Natural killer cell treated with Interleukin-12 subunit alpha and Interleukin-12 subunit beta and Interleukin-15 and Interleukin-18, amount 100 ng/mL, for 72 hours (primary cell): ENCODE results near the gene NCAM1. TPM values are rescaled to one million over a fixed set of nuclear protein-coding genes. Genes with fewer than 3 reads are reported as not detected.
A peak's percentile ranks its signal among the peaks of the same experiment; 100 is the strongest.
"Not testable (repeated sequence)": the region's sequence is repeated elsewhere in the genome, so short reads cannot be mapped to it uniquely, and the experiment has no call there.

Source experiments
- ATAC-seq, 2 donors: fragments of 150-1000 bp; cut with Tn5 transposase in 1 of 2; sonication (Bioruptor Pico), chemical (Tn5 transposase) in 1 of 2; 2 replicates each; pipeline ENCODE4 v1.10.0; 2021
- DNase-seq: peaks from one replicate; pipeline ENCODE4 v3.0.0; 2022; ENCODE audit warnings: low spot score
- H3K27ac Mint-ChIP-seq, 2 donors: 1 replicate in 1 of 2; 2 replicates in 1 of 2; pipeline ENCODE4 v1.8.0; 2022; ENCODE audit warnings: mixed read lengths in 2 of 2, mild to moderate bottlenecking in 1 of 2, moderate library complexity in 1 of 2
- H3K27me3 Mint-ChIP-seq, 2 donors: 1 replicate in 1 of 2; 2 replicates in 1 of 2; pipeline ENCODE4 v1.8.0; 2022; ENCODE audit warnings: mixed read lengths in 2 of 2
- H3K36me3 Mint-ChIP-seq: one replicate; pipeline ENCODE4 v1.8.0; 2022; ENCODE audit warnings: mixed read lengths
- H3K4me1 Mint-ChIP-seq, 2 donors: 1 replicate in 1 of 2; 2 replicates in 1 of 2; pipeline ENCODE4 v1.8.0; 2022; ENCODE audit warnings: low read depth in 2 of 2, mixed read lengths in 2 of 2, mild to moderate bottlenecking in 1 of 2
- H3K4me3 Mint-ChIP-seq: one replicate; pipeline ENCODE4 v1.8.0; 2022; ENCODE audit warnings: mixed read lengths
- H3K9me3 Mint-ChIP-seq: 2 replicates; pipeline ENCODE4 v1.8.0; 2022; ENCODE audit warnings: mixed read lengths
- total RNA-seq, 2 donors: library from RNA; stranded (reverse); gene quantifications; one replicate each; pipeline ENCODE4 v1.2.3, GENCODE V29; 2022

The NCAM1 gene
- total RNA-seq, 2 donors from 2014 or later: 54.2 to 65.7 TPM

DNA sequence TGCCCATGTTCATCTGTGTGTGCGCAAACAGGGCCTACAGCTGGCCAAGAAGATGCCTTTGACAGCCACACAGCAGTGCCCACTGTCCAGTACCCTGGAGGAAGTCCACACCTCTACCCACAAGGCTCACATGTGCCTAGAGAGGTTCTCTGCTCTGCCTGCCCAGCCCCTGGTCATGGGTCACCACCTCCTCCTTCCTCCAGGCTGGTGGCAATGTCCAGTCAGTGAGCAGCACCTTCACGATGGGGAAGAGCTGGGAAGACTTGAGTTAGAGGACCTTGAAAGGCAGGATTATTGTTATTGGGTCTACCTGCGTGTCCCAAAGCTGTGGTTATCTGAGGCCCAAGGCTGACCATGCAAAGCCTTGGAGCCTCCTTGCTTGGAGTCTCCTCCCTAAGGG, 324.8 kb downstream of the NCAM1 start:
- H3K4me3 Mint-ChIP-seq: no peak overlapping the region
- H3K27ac Mint-ChIP-seq: no peak overlapping the region
- no peak for DNase-seq
- H3K4me1 Mint-ChIP-seq: peaks cover 0 to 5% of the 10 kb centered on the region in 2 donors
- peaks cover 4 to 7% of the 10 kb centered on the region in 2 donors for H3K27me3 Mint-ChIP-seq
- H3K36me3 Mint-ChIP-seq: no peaks in the 10 kb centered on the region
- no peaks in the 10 kb centered on the region for H3K9me3 Mint-ChIP-seq
- ATAC-seq: no peak

DNA sequence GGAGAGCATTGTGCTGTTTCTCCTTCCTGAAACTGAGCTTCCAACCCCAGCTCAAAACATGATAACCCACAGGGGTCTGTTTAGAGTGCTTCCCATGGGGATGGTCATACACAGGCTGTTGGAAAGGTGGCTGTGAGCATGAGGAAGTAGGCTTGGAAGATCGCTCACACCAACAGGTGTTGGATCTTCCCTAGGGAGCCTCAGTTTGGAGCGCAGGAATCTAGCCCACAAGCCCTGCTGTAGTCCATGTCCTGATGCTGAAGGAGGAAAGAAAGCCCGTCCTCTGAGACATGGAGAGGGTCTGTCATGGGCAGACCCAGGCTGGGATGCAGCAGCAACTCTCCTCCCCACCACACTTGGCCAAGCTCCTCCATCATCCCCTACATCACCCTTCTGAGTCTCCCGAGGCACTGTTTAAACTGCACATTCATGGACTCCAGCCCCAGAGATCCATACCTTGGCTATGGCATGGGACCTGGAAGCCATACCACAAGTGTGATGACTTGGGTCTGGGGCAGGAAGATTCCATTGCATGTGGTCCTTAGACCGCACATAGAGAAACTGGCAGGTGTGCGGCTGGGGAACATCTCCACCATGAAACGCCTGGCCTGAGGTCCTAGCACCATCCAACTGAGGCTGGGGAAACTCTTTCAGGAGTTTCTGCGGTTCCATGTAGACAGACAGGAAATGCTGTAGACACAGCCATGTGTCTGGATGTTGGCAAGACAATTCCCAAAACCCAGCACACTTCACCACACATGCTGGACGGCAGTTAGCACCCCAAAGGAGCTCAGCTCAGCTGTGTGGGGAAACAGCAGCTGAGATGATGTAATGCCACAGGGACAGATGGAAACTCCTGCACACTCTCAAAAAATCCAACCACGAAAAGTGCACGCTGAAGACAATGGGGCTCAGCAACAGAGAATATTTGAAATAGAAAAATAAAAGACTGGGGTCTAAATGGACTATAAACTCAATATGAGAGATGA, 325.6 kb downstream of the NCAM1 start:
- peaks cover 0 to 5% of the 10 kb centered on the region in 2 donors for H3K4me1 Mint-ChIP-seq
- H3K27ac Mint-ChIP-seq: no peak overlapping the region
- H3K4me3 Mint-ChIP-seq: no peak overlapping the region
- no peaks in the 10 kb centered on the region for H3K36me3 Mint-ChIP-seq
- H3K9me3 Mint-ChIP-seq: no peaks in the 10 kb centered on the region
- no peak for ATAC-seq
- no peak for DNase-seq
- H3K27me3 Mint-ChIP-seq: peaks cover 4 to 7% of the 10 kb centered on the region in 2 donors

GRCh38 chr11:113287801-113288200, 326.6 kb downstream of the NCAM1 start:
- Mint-ChIP-seq H3K27ac (no peak overlapping the region), H3K4me3 (no peak overlapping the region), H3K27me3 (peaks cover 7 to 8% of the 10 kb centered on the region in 2 donors), H3K9me3 (no peaks in the 10 kb centered on the region), H3K4me1 (peaks cover 0 to 5% of the 10 kb centered on the region in 2 donors), H3K36me3 (no peaks in the 10 kb centered on the region)
- DNase-seq (no peak), ATAC-seq (no peak)

- DNase-seq (no peak), ATAC-seq (no peak)
- no peaks in the 10 kb centered on the region for H3K36me3 Mint-ChIP-seq
- peaks cover 0 to 5% of the 10 kb centered on the region in 2 donors for H3K4me1 Mint-ChIP-seq
- H3K4me3 Mint-ChIP-seq: no peak overlapping the region
- H3K27me3 Mint-ChIP-seq: peaks cover 8 to 9% of the 10 kb centered on the region in 2 donors
- no peaks in the 10 kb centered on the region for H3K9me3 Mint-ChIP-seq
- H3K27ac Mint-ChIP-seq: no peak overlapping the region
Measured at GRCh38 chr11:113288286-113288863, 327.2 kb downstream of the NCAM1 start.

DNA sequence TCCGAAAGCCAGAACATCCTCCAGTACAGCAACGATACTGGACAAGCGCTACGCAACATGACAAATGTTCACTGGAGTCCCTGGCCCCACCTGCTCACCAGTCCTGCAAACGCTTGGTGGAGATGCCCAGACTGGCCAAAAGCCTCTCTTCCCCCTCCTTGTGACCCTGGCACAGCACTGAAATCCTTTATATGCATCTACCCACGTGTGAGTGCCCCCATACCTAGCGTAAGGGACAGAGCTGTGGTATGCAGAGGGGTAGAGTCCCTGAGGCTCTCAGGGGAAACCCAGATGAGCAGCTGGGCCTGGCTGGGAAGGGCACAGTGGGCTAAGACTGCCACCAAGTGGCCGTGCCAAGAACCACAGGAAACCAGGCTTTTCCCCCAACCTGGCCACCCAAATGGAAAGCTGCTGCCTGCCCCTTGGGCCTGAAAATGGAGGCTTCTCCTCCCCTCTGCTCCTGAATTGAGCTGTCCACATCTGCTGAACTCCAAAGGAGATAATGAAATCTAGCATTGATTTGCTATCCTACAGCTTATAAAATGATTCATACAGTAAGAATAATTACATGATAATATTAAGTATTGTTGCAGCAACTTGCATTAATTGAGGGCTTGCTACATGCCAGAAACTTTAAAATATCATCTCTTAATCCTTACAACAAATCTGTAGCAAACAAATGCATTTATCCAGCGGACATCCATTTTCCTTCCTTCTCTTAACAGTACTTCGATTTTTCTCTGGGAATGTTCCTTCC, 328.4 kb downstream of the NCAM1 start:
- Mint-ChIP-seq H3K4me1 (peaks cover 0 to 5% of the 10 kb centered on the region in 2 donors), H3K27me3 (peaks cover 16 to 21% of the 10 kb centered on the region in 2 donors), H3K27ac (no peak overlapping the region), H3K4me3 (no peak overlapping the region), H3K36me3 (no peaks in the 10 kb centered on the region), H3K9me3 (no peaks in the 10 kb centered on the region)
- DNase-seq: peak; percentile 77
- peak; percentile 87 to 92 for ATAC-seq

- no peaks in the 10 kb centered on the region for H3K36me3 Mint-ChIP-seq
- no peaks in the 10 kb centered on the region for H3K4me1 Mint-ChIP-seq
Measured at GRCh38 chr11:113293936-113294335, 332.7 kb downstream of the NCAM1 start.

GRCh38 chr11:113295993-113296392, 334.8 kb downstream of the NCAM1 start:
- Mint-ChIP-seq H3K27ac (no peak overlapping the region), H3K4me3 (no peak overlapping the region), H3K4me1 (no peaks in the 10 kb centered on the region), H3K27me3 (peaks cover 42 to 51% of the 10 kb centered on the region in 2 donors), H3K36me3 (no peaks in the 10 kb centered on the region), H3K9me3 (no peaks in the 10 kb centered on the region)
- ATAC-seq: no peak
- no peak for DNase-seq

More at GRCh38 chr11:113293936-113294335, 332.7 kb downstream of the NCAM1 start:
- Mint-ChIP-seq H3K4me3 (no peak overlapping the region), H3K27ac (no peak overlapping the region), H3K27me3 (peaks cover 24 to 31% of the 10 kb centered on the region in 2 donors), H3K9me3 (no peaks in the 10 kb centered on the region)
- no peak for ATAC-seq
- no peak for DNase-seq

- H3K27me3 Mint-ChIP-seq: peaks cover 47 to 58% of the 10 kb centered on the region in 2 donors
Measured at GRCh38 chr11:113296447-113297205, 335.4 kb downstream of the NCAM1 start.

GRCh38 chr11:113298496-113298895, 337.3 kb downstream of the NCAM1 start:
- not testable (repeated sequence) for ATAC-seq, H3K4me3 Mint-ChIP-seq, H3K4me1 Mint-ChIP-seq, H3K9me3 Mint-ChIP-seq, H3K27ac Mint-ChIP-seq, DNase-seq, H3K36me3 Mint-ChIP-seq
- H3K27me3 Mint-ChIP-seq: peaks cover 43 to 57% of the 10 kb centered on the region in 2 donors

More at GRCh38 chr11:113296447-113297205, 335.4 kb downstream of the NCAM1 start:
- no peaks in the 10 kb centered on the region for H3K36me3 Mint-ChIP-seq
- H3K4me1 Mint-ChIP-seq: no peaks in the 10 kb centered on the region
- no peak overlapping the region for H3K4me3 Mint-ChIP-seq
- ATAC-seq (peak in 1 of 2 donors; percentile 27), DNase-seq (no peak)
- no peak overlapping the region for H3K27ac Mint-ChIP-seq
- no peaks in the 10 kb centered on the region for H3K9me3 Mint-ChIP-seq

- DNase-seq: no peak
- ATAC-seq: no peak
- H3K4me3 Mint-ChIP-seq: no peak overlapping the region
- H3K36me3 Mint-ChIP-seq: no peaks in the 10 kb centered on the region
- H3K4me1 Mint-ChIP-seq: no peaks in the 10 kb centered on the region
- peaks cover 20 to 23% of the 10 kb centered on the region in 2 donors for H3K27me3 Mint-ChIP-seq
- H3K9me3 Mint-ChIP-seq: no peaks in the 10 kb centered on the region
- no peak overlapping the region for H3K27ac Mint-ChIP-seq
Measured at GRCh38 chr11:113304916-113305315, 343.7 kb downstream of the NCAM1 start.

- ATAC-seq: peak; percentile 86 to 88
- DNase-seq: peak; percentile 74
- peaks cover 12 to 17% of the 10 kb centered on the region in 2 donors for H3K27me3 Mint-ChIP-seq
- H3K4me3 Mint-ChIP-seq: no peak overlapping the region
- H3K27ac Mint-ChIP-seq: no peak overlapping the region
- no peaks in the 10 kb centered on the region for H3K9me3 Mint-ChIP-seq
- no peaks in the 10 kb centered on the region for H3K4me1 Mint-ChIP-seq
- H3K36me3 Mint-ChIP-seq: no peaks in the 10 kb centered on the region
Measured at GRCh38 chr11:113305440-113306336, 344.5 kb downstream of the NCAM1 start.

- DNase-seq (no peak), ATAC-seq (no peak)
- Mint-ChIP-seq H3K36me3 (no peaks in the 10 kb centered on the region), H3K9me3 (no peaks in the 10 kb centered on the region), H3K27me3 (peaks cover 0 to 8% of the 10 kb centered on the region in 2 donors), H3K4me3 (no peak overlapping the region), H3K4me1 (peaks cover 1 to 3% of the 10 kb centered on the region in 2 donors), H3K27ac (no peak overlapping the region)
Measured at GRCh38 chr11:113308601-113309000, 347.4 kb downstream of the NCAM1 start.
